Midbrain (tissue), 1 donor: ENCODE measurements around the gene ZNF22.

Experiments used
- DNase-seq: peaks from one replicate; lab custom pipeline; 2025; lab: John Stamatoyannopoulos, UW

Gene ZNF22

DNA sequence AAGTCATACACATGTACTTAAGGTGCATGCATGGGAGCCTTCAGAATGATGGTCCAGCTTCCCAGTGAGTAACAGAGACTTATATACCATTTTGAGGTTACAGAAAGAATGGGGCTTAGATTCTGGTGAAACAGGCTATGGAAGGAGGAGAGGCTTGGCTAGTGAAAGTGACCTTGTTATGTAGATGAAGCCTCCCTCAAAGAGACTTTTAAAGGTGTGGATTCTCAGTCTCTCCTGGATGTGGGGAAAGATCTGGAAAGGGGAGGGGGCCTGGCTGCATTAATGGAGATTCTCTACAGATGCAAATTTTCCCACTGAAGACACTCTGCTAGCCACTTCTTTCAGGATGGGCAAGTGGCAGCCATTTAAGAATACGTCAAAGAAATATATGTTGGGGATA lies 35.6 kb upstream of the ZNF22 start:
- DNase-seq, result no peak

GRCh38 chr10:44965651-44966097 lies 35.0 kb upstream of the ZNF22 start:
- DNase-seq, result no peak

GRCh38 chr10:44966129-44966815 lies 34.5 kb upstream of the ZNF22 start:
- no peak for DNase-seq

- DNase-seq, result no peak
Measured at GRCh38 chr10:44966816-44967509, 33.8 kb upstream of the ZNF22 start.

GRCh38 chr10:44967616-44968015 lies 33.1 kb upstream of the ZNF22 start:
- DNase-seq, result no peak

GRCh38 chr10:44968091-44968490 lies 32.6 kb upstream of the ZNF22 start:
- DNase-seq, result peak; percentile 60

DNA sequence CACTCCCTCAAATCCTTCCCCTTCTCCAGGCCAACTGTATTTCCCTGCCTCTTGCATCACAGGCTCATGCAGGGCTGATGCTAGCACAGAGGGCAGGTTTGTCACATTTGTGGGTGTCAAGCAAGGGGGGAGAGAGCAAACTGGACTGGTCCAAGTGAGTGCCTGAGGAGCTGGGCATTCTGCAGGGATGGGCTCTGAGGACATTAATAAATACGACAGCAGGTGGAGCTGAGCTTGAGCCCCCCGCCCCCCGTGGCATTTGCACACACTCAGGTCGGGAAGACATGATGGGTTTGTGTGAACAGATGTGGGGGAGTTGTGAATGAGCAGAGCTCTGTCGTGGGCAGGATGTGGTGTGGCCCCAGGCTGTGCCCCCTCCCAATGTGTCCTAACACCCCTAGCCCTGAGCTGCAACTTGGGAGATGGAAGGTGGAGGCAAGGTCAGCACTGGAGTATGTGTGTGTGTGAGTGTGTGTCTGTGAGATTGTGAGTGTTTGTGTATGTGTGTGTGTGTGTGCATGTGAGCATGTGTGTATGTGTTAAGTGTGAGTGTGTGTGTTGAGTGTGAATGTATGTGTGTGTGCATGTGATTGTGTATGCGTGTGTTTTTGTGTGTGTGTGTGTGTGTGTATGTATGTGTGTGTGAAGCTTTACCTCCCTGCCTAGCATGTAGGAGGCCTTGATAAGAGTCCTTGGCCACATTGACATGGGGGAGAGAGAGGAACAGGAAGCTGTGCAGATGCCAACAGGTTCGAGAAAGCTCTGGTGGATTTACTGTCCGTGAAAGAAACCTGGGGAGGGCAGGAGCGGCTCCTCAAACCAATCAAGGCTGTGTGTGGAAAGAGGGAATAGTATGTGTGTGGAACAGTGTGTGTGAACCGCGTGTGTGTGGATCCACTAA lies 32.0 kb upstream of the ZNF22 start:
- DNase-seq, result no peak

DNA sequence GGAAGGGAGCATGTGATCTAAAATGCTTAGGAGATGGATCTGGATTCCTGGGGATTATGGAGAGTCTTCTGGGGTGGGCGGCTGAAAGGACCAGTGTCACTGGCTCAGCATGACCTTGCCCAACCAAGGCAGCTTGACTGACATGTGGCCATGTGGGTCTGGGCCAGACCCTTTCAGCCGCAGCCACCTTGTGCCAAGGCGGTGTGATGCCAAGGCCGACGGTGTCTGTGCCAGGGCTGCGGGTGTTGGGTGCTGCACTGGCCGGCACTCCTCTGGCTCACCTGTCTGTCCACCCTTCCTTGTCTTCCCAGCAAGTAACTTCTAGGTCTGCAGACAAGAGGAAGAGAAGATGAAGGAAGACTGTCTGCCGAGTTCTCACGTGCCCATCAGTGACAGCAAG lies 30.9 kb upstream of the ZNF22 start:
- peak; percentile 23 for DNase-seq

GRCh38 chr10:44970812-44971395 lies 29.8 kb upstream of the ZNF22 start:
- DNase-seq, result no peak

DNA sequence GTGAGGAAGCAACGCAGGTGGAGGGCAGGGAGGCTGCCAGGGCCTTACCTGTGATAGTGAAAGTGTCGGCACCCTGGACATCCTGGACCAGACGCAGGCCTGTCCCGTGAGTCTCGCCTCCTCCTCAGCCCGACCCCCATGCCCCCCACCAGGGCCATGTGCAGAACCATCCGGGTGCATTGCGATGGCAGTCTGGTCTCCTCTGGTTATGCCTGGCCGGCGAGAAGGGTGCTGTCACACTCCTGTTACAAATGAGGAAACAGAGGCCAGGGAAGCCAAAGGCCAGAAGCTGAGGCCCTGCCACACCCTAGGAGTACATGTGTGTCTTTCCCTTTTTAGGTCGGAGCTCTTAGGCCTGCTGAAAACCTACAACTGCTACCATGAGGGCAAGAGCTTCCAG lies 29.3 kb upstream of the ZNF22 start:
- no peak for DNase-seq

GRCh38 chr10:44971935-44972757 lies 28.6 kb upstream of the ZNF22 start:
- DNase-seq, result no peak

- DNase-seq, result no peak
Measured at GRCh38 chr10:44972874-44973306, 27.8 kb upstream of the ZNF22 start.

GRCh38 chr10:44973323-44974081 lies 27.2 kb upstream of the ZNF22 start:
- DNase-seq, result no peak

DNA sequence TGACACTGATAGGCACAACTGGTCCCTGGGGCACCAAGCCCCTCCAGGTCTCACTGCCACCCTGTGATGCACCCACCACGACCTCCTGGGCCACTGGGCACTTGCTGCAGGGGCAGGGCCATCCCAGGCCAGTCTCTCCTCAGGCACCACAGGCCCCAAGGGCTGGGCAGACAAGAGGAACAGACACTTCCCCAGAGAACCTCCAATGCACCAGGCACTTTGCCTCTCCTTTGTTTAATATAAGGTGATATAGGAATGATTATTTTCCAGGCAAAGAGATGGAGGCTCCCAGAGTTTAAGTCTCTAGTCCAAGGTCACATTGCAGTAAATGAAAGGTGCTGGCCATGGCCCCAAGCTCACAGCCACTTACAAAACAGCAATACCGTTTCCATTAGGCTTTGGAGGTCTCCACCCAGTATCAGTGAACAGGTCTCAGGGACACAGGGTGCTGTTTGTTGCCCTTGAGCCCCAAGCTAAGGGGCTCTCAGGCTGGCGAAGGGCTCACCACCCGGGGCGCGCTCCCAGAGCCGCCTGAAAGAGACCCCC lies 26.6 kb upstream of the ZNF22 start:
- no peak for DNase-seq

GRCh38 chr10:44974628-44975430 lies 25.9 kb upstream of the ZNF22 start:
- peak; percentile 61 for DNase-seq

DNA sequence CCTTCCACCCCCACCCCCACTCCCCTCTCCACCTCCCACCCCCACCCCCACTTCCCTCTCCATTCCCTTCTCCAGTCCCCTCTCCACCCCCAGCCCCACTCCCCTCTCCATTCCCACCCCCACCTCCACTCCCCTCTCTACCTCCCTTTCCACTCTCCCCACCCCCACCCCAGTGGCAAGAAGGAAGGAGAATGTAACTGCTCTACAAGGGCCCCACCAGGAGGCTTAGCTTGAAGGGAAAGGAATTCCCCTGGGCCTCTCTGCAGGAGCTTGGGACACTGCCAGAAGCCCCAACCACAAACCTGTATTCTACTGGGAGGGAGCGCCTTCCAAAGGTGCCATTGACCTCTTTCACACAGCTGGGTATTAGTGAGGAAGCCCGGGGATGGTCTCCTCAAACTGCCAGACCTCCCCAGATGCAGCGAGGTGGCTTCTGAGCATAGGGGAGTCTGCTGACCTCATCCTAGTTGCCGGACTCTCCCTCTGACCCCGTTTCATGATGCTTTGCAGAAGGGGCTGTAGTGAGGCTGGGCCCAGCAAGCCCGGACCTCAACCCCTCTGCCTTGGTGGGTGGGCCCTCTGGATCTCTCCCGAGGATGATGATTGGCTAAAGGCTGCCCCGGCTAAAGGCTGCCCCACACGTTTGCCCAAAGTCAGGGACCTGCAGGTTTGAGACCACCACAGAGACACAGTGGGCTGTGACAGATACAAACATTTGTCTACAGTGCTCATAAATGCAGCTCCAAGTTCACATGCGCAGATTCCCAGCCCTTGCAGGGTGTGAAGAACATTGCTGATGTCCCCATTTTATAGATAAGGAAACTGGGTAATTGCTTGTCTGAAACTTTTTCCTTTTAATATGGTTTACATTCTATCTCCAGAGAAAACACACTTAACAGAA lies 25.0 kb upstream of the ZNF22 start:
- DNase-seq, result no peak

DNA sequence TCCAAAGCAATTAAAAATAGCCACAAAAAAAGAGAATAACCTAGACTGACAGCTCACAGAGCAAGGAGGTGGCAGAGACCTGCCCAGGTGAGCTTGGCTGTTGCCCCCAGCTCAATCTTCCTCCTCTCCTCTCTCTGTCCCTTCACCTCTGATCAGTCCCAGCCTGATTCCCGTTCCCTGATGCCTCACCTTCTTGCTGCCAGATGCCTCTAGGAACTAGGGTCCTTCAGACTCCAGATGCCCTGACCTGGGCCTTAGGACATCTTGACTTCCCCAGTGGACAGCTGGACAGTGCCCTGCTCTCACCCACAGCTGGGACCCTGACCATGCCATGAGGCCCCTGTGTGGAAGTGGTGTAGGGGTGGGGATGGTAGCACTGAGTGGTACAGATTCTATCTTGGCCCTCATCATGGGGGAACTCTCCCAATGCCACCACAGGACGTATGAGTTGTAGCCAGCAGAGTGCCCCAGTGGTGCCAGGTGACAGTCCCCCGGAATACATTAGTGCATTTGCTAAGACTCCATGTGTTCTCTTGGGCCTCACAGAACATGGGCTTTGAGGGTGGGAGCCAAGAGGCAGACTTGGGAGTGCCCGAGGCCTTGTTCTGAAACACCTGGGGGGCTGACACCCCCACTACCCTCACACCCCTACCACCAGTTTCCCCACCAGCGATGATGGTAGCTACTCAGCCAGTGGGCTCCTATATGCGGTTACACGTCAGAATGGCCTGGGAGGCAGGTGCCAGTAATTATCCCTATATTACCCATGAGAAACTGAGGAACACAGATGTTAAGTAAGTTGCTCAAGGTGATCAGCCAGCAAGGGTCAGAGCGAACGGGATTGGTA lies 24.1 kb upstream of the ZNF22 start:
- no peak for DNase-seq
